ENCODE measurements around the gene BLTP3B.

- TF ChIP-seq EZH2 (IDR thresholded peaks at IDR 0.05), result no peak
- no peak for TF ChIP-seq POLR2AphosphoS5 (IDR thresholded peaks at IDR 0.05; ENCODE audit: borderline replicate concordance, low read depth, low read length)
- no peak for TF ChIP-seq FOXP2 (optimal IDR thresholded peaks at IDR 0.05; ENCODE audit: control extremely low read depth, extremely low read length, insufficient read depth)
Measured at GRCh38 chr12:100174495-100174894, 31.8 kb upstream of the BLTP3B start.

Measured in SK-N-MC (cell line).